Measurements from ENCODE around the gene BRMS1L. TPM values are rescaled to one million over a fixed set of nuclear protein-coding genes. Genes with fewer than 3 reads are reported as not detected.
"Not testable (repeated sequence)": the region's sequence is repeated elsewhere in the genome, so short reads cannot be mapped to it uniquely, and the experiment has no call there.

The BRMS1L gene, protein sequence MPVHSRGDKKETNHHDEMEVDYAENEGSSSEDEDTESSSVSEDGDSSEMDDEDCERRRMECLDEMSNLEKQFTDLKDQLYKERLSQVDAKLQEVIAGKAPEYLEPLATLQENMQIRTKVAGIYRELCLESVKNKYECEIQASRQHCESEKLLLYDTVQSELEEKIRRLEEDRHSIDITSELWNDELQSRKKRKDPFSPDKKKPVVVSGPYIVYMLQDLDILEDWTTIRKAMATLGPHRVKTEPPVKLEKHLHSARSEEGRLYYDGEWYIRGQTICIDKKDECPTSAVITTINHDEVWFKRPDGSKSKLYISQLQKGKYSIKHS
- total RNA-seq (2021; fragmentation: NEBNext Ultra II Directional; extraction: Animal tissue kit (Norgen Biotek cat#: 25700)): 10 to 100 TPM in 1 of 6 experiments, 1 to 10 TPM in 5; 7.1 to 10.1 (median 8.4) TPM
- long read RNA-seq, transcript BRMS1L-201 (10 exons, 2,657 nt): major isoform, 8 of 10 reads
- long read RNA-seq, partial matches to known transcripts: 0 of 10 reads
- long read RNA-seq, other reads (novel, unspliced or antisense): 2 of 10 reads

DNA sequence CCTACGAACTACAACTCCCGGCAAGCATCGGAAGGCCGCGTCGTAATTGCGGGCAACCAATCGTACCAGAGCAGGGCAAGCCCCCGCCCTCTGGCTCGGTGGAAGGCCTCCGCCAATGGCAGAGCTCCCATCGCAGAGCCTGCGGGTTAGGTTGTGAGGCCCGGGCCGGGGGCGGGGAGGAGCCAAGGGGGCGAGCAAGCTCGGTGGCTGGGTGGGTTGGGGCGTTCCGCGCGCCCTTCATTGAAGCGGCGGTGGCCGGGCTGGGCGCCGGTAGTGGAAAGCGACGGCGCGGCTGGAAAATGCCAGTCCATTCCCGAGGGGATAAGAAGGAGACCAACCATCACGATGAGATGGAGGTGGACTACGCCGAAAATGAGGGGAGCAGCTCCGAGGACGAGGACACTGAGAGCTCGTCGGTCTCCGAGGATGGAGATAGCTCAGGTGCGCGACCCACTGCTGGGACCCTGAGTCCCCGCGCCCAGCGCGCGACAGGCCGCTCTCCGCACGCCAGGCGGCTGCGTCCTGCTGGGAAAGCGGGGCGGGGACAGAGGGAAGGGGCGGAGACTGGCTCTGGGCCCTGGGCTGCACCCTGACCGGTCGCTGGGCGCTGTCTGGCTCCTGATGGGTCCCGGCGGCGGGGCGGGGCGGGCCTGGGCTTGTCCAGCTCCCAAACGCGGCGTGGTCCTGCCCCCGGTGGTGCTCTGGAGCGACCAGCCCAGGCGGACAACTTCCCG lies at the start of gene BRMS1L:
BRMS1L (plus strand) TSS at position 121 of the 734 bp plus-strand sequence; CDS start at position 300, 179 bp downstream.
- DNase-seq: peak; percentile 98
- H3K4me1 Mint-ChIP-seq (ENCODE audit: low read depth): peaks cover 38% of the 10 kb centered on the region
- peak within 1 kb of the TSS; percentile 97 for H3K4me3 Mint-ChIP-seq
- TF ChIP-seq, protein P1, sequence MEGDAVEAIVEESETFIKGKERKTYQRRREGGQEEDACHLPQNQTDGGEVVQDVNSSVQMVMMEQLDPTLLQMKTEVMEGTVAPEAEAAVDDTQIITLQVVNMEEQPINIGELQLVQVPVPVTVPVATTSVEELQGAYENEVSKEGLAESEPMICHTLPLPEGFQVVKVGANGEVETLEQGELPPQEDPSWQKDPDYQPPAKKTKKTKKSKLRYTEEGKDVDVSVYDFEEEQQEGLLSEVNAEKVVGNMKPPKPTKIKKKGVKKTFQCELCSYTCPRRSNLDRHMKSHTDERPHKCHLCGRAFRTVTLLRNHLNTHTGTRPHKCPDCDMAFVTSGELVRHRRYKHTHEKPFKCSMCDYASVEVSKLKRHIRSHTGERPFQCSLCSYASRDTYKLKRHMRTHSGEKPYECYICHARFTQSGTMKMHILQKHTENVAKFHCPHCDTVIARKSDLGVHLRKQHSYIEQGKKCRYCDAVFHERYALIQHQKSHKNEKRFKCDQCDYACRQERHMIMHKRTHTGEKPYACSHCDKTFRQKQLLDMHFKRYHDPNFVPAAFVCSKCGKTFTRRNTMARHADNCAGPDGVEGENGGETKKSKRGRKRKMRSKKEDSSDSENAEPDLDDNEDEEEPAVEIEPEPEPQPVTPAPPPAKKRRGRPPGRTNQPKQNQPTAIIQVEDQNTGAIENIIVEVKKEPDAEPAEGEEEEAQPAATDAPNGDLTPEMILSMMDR (IDR thresholded peaks at IDR 0.05): no peak
- no peaks in the 10 kb centered on the region for H3K27me3 Mint-ChIP-seq (ENCODE audit: insufficient read depth)
- no peaks in the 10 kb centered on the region for H3K9me3 Mint-ChIP-seq
- peak within 1 kb of the TSS; percentile 89 for H3K27ac Mint-ChIP-seq
- H3K36me3 Mint-ChIP-seq (ENCODE audit: low read depth): no peaks in the 10 kb centered on the region

DNA sequence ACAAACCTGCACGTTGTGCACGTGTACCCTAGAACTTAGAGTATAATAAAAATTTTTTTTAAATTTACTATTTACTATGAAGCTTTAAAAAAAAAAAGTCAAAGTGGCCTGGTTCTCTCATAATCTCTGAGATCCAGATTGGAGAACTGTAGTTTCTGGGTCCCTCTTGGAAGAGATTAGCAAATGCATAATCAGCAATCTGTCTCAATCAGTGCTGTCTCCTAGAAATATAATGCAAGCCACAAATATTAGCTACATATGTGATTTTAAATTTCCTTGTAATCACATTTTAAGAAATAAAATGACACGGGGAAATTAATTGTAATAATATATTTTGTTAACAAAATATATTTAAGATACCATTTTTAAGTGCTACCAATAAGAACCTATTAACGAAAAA lies 49.3 kb upstream of the BRMS1L start:
- DNase-seq: no peak
- H3K9me3 Mint-ChIP-seq: peaks cover 19% of the 10 kb centered on the region
- peaks cover 19% of the 10 kb centered on the region for H3K36me3 Mint-ChIP-seq (ENCODE audit: low read depth)
- TF ChIP-seq, protein P1 (IDR thresholded peaks at IDR 0.05): no peak
- H3K4me1 Mint-ChIP-seq (ENCODE audit: low read depth): no peaks in the 10 kb centered on the region
- no peaks in the 10 kb centered on the region for H3K27me3 Mint-ChIP-seq (ENCODE audit: insufficient read depth)
- no peak overlapping the region for H3K27ac Mint-ChIP-seq
- H3K4me3 Mint-ChIP-seq: no peak overlapping the region

DNA sequence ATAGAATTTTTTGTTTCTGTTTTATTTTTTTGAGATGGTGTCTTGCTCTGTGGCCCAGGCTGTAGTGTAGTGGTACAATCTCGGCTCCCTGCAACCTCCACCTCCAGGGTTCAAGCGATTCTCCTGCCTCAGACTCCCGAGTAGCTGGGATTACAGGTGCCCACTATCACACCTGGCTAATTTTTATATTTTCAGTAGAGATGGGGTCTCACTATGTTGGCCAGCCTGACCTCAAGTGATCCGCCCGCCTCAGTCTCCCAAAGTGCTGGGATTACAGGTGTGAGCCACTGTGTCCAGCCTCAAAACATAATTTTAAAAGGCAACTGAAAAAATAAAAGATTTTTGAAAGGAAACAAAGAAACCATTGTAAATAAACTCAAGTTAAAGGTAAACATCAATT lies 48.6 kb upstream of the BRMS1L start:
- H3K27me3 Mint-ChIP-seq (ENCODE audit: insufficient read depth); H3K4me1 Mint-ChIP-seq (ENCODE audit: low read depth); H3K27ac Mint-ChIP-seq; DNase-seq; H3K4me3 Mint-ChIP-seq: not testable (repeated sequence)
- H3K36me3 Mint-ChIP-seq (ENCODE audit: low read depth): peaks cover 19% of the 10 kb centered on the region
- H3K9me3 Mint-ChIP-seq: peaks cover 21% of the 10 kb centered on the region

DNA sequence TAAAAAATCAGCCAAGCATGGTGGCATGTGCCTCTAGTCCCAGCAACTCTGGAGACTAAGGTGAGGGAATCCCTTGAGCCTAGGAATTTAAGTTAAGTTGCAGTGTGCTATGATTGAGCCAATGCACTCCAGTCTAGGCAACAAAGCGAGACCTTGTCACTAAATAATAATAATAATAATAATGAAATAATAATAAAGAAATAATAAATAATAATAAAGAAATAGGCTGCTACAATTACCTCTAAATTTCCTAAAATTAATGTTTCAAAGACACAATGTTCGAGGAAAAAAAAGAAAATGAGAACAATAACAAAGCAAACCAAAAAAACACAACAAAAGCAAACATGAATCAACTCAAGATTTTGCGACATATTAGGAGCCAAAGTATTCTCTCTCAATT lies 46.8 kb upstream of the BRMS1L start:
- H3K4me1 Mint-ChIP-seq (ENCODE audit: low read depth): no peaks in the 10 kb centered on the region
- DNase-seq: no peak
- no peaks in the 10 kb centered on the region for H3K27me3 Mint-ChIP-seq (ENCODE audit: insufficient read depth)
- H3K36me3 Mint-ChIP-seq (ENCODE audit: low read depth): peaks cover 19% of the 10 kb centered on the region
- TF ChIP-seq, protein P1 (IDR thresholded peaks at IDR 0.05): no peak
- peaks cover 21% of the 10 kb centered on the region for H3K9me3 Mint-ChIP-seq
- H3K27ac Mint-ChIP-seq: no peak overlapping the region
- no peak overlapping the region for H3K4me3 Mint-ChIP-seq

DNA sequence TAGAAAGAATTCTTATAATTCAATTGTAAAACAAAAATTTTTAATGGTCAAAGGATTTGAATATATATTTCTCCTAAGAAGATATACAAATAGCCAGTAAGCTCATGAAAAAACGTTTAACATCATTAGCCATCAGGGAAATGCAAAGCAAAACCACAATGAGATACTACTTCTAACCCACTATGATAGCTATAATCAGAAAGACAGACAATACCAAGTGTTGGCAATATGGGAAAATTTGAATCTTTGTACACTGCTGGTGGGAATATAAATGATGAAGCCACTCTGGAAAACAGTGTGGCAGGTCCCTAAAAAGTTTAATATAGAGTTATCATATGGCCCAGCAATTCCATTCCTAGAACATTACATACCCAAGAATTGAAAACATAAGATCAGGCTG lies 42.4 kb upstream of the BRMS1L start:
- H3K4me3 Mint-ChIP-seq: no peak overlapping the region
- no peaks in the 10 kb centered on the region; the same call in 1 of the 2 replicates for H3K4me1 Mint-ChIP-seq (ENCODE audit: low read depth)
- TF ChIP-seq, protein P1 (IDR thresholded peaks at IDR 0.05): no peak
- H3K27ac Mint-ChIP-seq: no peak overlapping the region
- H3K27me3 Mint-ChIP-seq (ENCODE audit: insufficient read depth): no peaks in the 10 kb centered on the region; the same call in 1 of the 2 replicates
- H3K36me3 Mint-ChIP-seq (ENCODE audit: low read depth): peaks cover 23% of the 10 kb centered on the region
- H3K9me3 Mint-ChIP-seq: peaks cover 21% of the 10 kb centered on the region
- DNase-seq: no peak

Data from HFFc6 (cell line).